ENCODE measurements around the gene SOCS3. TPM values are rescaled to one million over a fixed set of nuclear protein-coding genes. Genes with fewer than 3 reads are reported as not detected.

The SOCS3 gene
- total RNA-seq, 2 donors from 2014 or later, result 19.7 to 29.4 TPM

DNA sequence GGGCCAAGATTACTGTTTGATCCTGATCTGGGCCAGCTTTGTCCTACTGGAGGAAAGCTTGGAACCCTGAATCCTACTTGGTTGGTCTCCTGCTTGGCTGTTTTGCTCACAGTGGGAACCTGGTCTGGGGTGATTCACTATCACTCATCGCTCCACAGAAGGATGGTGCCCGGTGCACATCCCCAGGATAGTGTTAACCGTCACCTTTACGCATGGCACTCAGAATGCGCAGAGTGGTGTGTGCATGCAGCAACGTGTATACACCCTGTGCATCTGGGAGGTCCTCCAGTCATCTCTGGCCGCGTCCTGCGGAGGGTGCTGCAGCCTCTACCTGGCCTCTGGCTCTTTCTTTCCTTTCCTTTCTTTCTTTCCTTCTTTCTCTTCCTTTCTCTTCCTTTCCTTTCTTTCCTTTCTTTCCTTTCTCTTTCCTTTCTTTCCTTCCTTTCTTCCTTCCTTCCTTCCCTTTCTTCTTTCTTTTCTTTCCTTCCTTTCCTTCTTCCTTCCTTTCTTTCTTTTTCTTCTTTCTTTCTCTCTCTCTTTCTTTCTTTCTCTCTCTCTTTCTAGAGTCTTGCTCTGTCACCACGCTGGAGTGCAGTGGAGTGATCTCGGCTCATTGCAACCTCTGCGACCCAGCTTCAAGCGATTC, 13.1 kb downstream of the SOCS3 start:
- H3K9me3 ChIP-seq, result no peaks in the 10 kb centered on the region
- H3K36me3 ChIP-seq, result no peaks in the 10 kb centered on the region
- no peak overlapping the region for H3K9ac ChIP-seq (ENCODE audit: low read depth in 2 of 2, low read length in 2 of 2)
- no peak overlapping the region for H3K27ac ChIP-seq
- no peak for TF ChIP-seq CTCF (IDR thresholded peaks at IDR 0.05)
- H3K27me3 ChIP-seq, result no peaks in the 10 kb centered on the region
- H3K4me3 ChIP-seq, result no peak overlapping the region
- intact Hi-C loops (cut with DNase I), result no loop called here
- no peak for DNase-seq
- no peaks in the 10 kb centered on the region for H3K4me1 ChIP-seq

- intact Hi-C loops (cut with DNase I), result no loop called here
These were observed 13.9 kb downstream of the SOCS3 start for GRCh38 chr17:78345791-78346494.

DNA sequence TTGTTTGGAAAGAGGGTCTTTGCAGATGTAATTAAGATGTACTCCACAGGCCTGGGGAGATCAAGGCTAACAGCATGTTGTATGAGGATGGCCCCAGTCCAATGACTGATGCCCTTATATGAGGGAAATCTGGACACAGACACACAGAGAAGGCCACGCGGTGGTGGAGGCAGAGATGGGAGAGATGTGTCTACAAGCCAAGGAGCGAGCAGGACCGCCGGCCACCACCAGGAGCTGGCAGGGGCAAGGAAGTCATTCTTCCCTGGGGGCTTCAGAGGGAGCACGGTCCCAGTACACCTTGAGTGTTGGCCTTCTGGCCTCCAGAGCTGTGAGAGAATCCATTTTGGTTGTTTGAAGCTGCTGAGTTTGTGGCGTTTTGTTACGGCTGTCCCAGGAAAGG, 14.7 kb downstream of the SOCS3 start:
- Histone ChIP-seq H3K27ac (no peak overlapping the region), H3K4me1 (no peaks in the 10 kb centered on the region), H3K9me3 (no peaks in the 10 kb centered on the region), H3K9ac (ENCODE audit: low read depth in 2 of 2, low read length in 2 of 2) (no peak overlapping the region), H3K36me3 (no peaks in the 10 kb centered on the region), H3K27me3 (no peaks in the 10 kb centered on the region), H3K4me3 (no peak overlapping the region)
- no peak for TF ChIP-seq CTCF (IDR thresholded peaks at IDR 0.05)
- intact Hi-C loops (cut with DNase I), result no loop called here
- DNase-seq, result no peak

More at GRCh38 chr17:78345791-78346494, 13.9 kb downstream of the SOCS3 start:
- Histone ChIP-seq H3K36me3 (no peaks in the 10 kb centered on the region), H3K9me3 (no peaks in the 10 kb centered on the region), H3K4me3 (no peak overlapping the region), H3K27ac (no peak overlapping the region), H3K9ac (ENCODE audit: low read depth in 2 of 2, low read length in 2 of 2) (no peak overlapping the region), H3K27me3 (no peaks in the 10 kb centered on the region), H3K4me1 (no peaks in the 10 kb centered on the region)
- no peak for TF ChIP-seq CTCF (IDR thresholded peaks at IDR 0.05)
- no peak for DNase-seq

DNA sequence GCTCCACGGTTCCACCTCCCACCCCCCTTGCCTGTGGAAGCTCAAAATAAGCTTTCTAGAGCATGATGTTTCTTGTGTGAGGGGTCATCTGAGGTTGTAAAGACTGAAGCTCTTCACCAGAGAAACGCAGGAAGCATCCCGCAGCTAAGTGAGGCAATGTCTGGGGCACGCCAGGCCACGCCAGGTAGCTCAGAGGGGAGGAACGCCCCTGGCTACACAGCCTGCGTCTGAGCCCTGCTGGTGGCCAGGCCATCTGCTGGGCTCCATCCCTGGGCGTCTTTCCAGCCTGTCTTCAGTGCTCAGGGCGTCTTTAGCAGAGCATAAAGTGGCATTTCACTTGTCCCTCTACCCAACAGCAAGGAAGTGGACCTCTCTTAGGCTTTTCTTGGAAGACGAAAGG, 15.2 kb downstream of the SOCS3 start:
- Histone ChIP-seq H3K4me1 (no peaks in the 10 kb centered on the region), H3K9ac (ENCODE audit: low read depth in 2 of 2, low read length in 2 of 2) (no peak overlapping the region), H3K27me3 (no peaks in the 10 kb centered on the region), H3K9me3 (no peaks in the 10 kb centered on the region), H3K4me3 (no peak overlapping the region), H3K27ac (no peak overlapping the region), H3K36me3 (no peaks in the 10 kb centered on the region)
- intact Hi-C loops (cut with DNase I), result no loop called here
- DNase-seq, result no peak
- TF ChIP-seq CTCF (IDR thresholded peaks at IDR 0.05), result no peak

DNA sequence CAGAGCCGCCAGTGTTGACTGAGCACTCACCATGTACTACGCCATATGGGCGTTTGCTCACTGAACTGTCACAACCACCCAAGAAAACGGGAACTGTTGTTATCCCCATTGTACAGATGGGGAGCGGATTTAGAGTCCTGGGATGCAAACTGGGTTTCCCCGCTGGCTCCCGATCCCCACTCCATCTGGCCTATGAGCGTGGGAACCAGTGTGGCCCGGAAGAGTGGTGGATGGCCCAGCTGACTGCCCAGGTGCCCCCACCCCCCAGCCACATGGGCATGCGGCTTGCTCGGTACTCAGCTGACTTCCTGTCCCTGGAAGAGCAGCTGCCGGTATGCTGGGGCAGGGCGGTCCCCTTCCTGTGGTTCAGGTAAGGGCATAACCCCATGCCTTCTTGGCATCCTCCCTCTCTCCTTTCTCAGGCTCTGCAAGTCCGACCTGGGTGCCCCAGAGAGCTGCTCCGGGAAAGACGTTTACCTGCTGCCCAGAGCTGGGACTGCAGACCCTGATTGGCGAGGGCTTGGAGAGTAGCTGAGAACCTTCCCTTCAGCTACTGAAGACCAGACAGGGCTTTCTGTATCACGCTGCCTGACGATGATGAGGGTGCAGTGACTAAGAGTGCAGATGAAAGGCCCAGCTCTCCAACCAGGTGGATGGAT, 16.2 kb downstream of the SOCS3 start:
- no peak for TF ChIP-seq CTCF (IDR thresholded peaks at IDR 0.05)
- H3K27me3 ChIP-seq, result no peaks in the 10 kb centered on the region
- H3K4me1 ChIP-seq, result no peaks in the 10 kb centered on the region
- H3K27ac ChIP-seq, result peak overlapping the region; percentile 85
- H3K9me3 ChIP-seq, result no peaks in the 10 kb centered on the region
- peak; percentile 53 for DNase-seq
- peak overlapping the region; percentile 8 to 55 for H3K9ac ChIP-seq (ENCODE audit: low read depth in 2 of 2, low read length in 2 of 2)
- no peaks in the 10 kb centered on the region for H3K36me3 ChIP-seq
- intact Hi-C loops (cut with DNase I), result no loop called here
- H3K4me3 ChIP-seq, result no peak overlapping the region
